Neural cell (in vitro differentiated cells): ENCODE results near the gene IRF2BP2. TPM values are rescaled to one million over a fixed set of nuclear protein-coding genes. Genes with fewer than 3 reads are reported as not detected.

Experiments
- H2AFZ ChIP-seq: fragments of 200-600, 300-800 bp; sonication (generic), shearing (Covaris generic); 2 replicates; pipeline ENCODE4 v1.6.0; 2014; ENCODE audit warnings: low read depth, mild to moderate bottlenecking, antibody characterized with exemption, low read length, moderate library complexity
- H3F3A ChIP-seq: fragments of 200-600 bp; shearing (Covaris generic); 2 replicates; pipeline ENCODE4 v1.6.1; 2016; ENCODE audit warnings: mild to moderate bottlenecking, moderate library complexity, mixed read lengths, antibody characterized with exemption, low read length; ENCODE audit not compliant: insufficient read depth, poor library complexity, severe bottlenecking
- H3K27ac ChIP-seq: fragments of 200-600, 300-800 bp; sonication (generic), shearing (Covaris generic); 2 replicates; pipeline ENCODE4 v1.5.1; 2014; ENCODE audit warnings: mild to moderate bottlenecking, low read length, moderate library complexity
- H3K27me3 ChIP-seq: fragments of 300-800, 200-600 bp; sonication (generic), shearing (Covaris generic); 2 replicates; pipeline ENCODE4 v1.6.0; 2014; ENCODE audit warnings: mild to moderate bottlenecking, low read depth, low read length, moderate library complexity; ENCODE audit not compliant: insufficient read depth
- H3K36me3 ChIP-seq: fragments of 300-800, 200-600 bp; sonication (generic), shearing (Covaris generic); 2 replicates; pipeline ENCODE4 v1.5.1; 2014; ENCODE audit warnings: mild to moderate bottlenecking, antibody characterized with exemption, low read length, moderate library complexity; ENCODE audit not compliant: insufficient read depth
- H3K4me2 ChIP-seq: fragments of 300-800, 200-600 bp; sonication (generic), shearing (Covaris generic); 2 replicates; pipeline ENCODE4 v1.6.0; 2014; ENCODE audit warnings: mild to moderate bottlenecking, low read length
- H3K4me3 ChIP-seq: fragments of 300-800, 200-600 bp; sonication (generic), shearing (Covaris generic); 2 replicates; pipeline ENCODE4 v1.5.1; 2014; ENCODE audit warnings: mild to moderate bottlenecking, low read length, moderate library complexity
- H3K79me2 ChIP-seq: fragments of 200-600 bp; shearing (Covaris generic); replicated peaks from 2 replicates; pipeline ENCODE4 v1.6.0; 2014; ENCODE audit warnings: mild to moderate bottlenecking, low read length, moderate library complexity; ENCODE audit not compliant: insufficient read depth
- H3K9ac ChIP-seq: fragments of 300-800, 200-600 bp; sonication (generic), shearing (Covaris generic); 2 replicates; pipeline ENCODE4 v1.6.1; 2016; ENCODE audit warnings: mild to moderate bottlenecking, low read length, mixed read lengths
- H3K9me2 ChIP-seq: fragments of 200-600 bp; shearing (Covaris generic); 2 replicates; pipeline ENCODE4 v1.6.1; 2016; ENCODE audit warnings: mild to moderate bottlenecking, low read length, mixed read lengths; ENCODE audit not compliant: insufficient read depth
- H3K9me3 ChIP-seq: fragments of 200-600, 300-800 bp; sonication (generic), shearing (Covaris generic); 2 replicates; pipeline ENCODE4 v1.6.1; 2016; ENCODE audit warnings: mild to moderate bottlenecking, mixed run types, low read length, moderate library complexity, mixed read lengths
- H4K20me1 ChIP-seq: fragments of 200-600 bp; shearing (Covaris generic); 2 replicates; pipeline ENCODE4 v1.6.1; 2016; ENCODE audit warnings: mild to moderate bottlenecking, mixed run types; ENCODE audit not compliant: insufficient read depth
- EP300 ChIP-seq: fragments of 450-650 bp; conservative IDR thresholded peaks from 2 replicates; pipeline ENCODE4 v1.6.1; 2014; ENCODE audit warnings: antibody characterized with exemption, mild to moderate bottlenecking, moderate library complexity; ENCODE audit not compliant: poor library complexity, severe bottlenecking
- EZH2 ChIP-seq: fragments of 200-600, 300-800 bp; shearing (Covaris generic), sonication (generic); IDR thresholded peaks from 2 replicates; pipeline ENCODE4 v1.6.1; 2014; ENCODE audit warnings: antibody characterized with exemption, low read length, borderline replicate concordance, mild to moderate bottlenecking; ENCODE audit not compliant: insufficient read depth, poor library complexity, severe bottlenecking
- MXI1 ChIP-seq: fragments of 450-650 bp; conservative IDR thresholded peaks from 2 replicates; pipeline ENCODE4 v1.6.1; 2014; ENCODE audit warnings: antibody characterized with exemption, mild to moderate bottlenecking; ENCODE audit not compliant: poor library complexity, severe bottlenecking
- POLR2AphosphoS5 ChIP-seq: IDR thresholded peaks from 2 replicates; pipeline ENCODE4 v1.6.1; 2012
- RAD21 ChIP-seq: fragments of 450-650 bp; conservative IDR thresholded peaks from 2 replicates; pipeline ENCODE4 v1.6.1; 2014; ENCODE audit warnings: antibody characterized with exemption, mild to moderate bottlenecking, moderate library complexity
- SMC3 ChIP-seq: fragments of 450-650 bp; conservative IDR thresholded peaks from 2 replicates; pipeline ENCODE4 v1.6.1; 2014; ENCODE audit warnings: antibody characterized with exemption, mild to moderate bottlenecking, moderate library complexity; ENCODE audit not compliant: poor library complexity
- TAF1 ChIP-seq: IDR thresholded peaks from 2 replicates; pipeline ENCODE4 v1.6.1; 2012; ENCODE audit warnings: low read depth
- polyA plus RNA-seq: library from polyadenylated mRNA; depleted of rRNA; stranded (reverse); fragments of >200 nt; gene quantifications from 2 replicates; pipeline ENCODE4 v1.2.3, GENCODE V29; 2014
- TF ChIP-seq, protein P1 (sequence below): IDR thresholded peaks from 2 replicates; pipeline ENCODE4 v1.6.1; 2012; ENCODE audit warnings: borderline replicate concordance
- TF ChIP-seq, protein P2 (sequence below): fragments of 450-650 bp; IDR thresholded peaks from 2 replicates; pipeline ENCODE4 v1.5.1; 2014; ENCODE audit warnings: antibody characterized with exemption, mild to moderate bottlenecking, moderate library complexity; ENCODE audit not compliant: poor library complexity, severe bottlenecking

The IRF2BP2 gene
- polyA plus RNA-seq, 1 donor from 2014 or later: 56.9 TPM

DNA sequence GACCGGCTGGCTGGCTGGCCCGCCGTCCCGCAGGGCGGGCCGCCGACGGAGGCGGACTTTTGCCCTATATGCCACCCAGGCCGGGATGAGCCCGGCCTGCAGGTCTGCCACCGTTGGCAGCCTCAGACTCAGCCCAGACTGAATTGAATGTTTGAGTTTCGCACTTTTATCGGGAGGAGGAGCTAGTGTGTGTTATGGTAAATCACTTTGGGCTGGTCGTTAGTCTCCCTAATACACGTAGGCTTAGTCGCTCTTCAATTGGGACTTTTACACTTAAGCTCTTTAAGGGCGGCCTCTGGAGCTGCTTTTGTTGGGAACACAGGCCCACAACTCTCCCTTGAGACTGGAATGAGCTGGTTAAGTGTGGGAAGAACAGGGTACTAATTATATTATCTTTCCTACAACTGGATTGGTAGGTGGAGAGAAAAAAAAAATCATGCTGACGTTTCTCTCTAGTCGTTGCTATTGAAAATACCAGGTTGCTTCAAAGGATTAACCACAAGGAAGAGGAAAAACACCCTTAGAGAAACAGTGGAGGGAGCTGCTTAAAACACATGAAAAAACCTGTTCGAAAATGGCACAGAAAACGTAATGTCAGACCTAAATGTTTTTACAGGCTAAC lies 1.4 kb upstream of the IRF2BP2 start:
- TF ChIP-seq EP300 (peak; percentile 64), EZH2 (no peak), RAD21 (peak; percentile 53), POLR2AphosphoS5 (peak; percentile 62), SMC3 (peak; percentile 64), MXI1 (no peak), TAF1 (no peak)
- TF ChIP-seq, protein P1, sequence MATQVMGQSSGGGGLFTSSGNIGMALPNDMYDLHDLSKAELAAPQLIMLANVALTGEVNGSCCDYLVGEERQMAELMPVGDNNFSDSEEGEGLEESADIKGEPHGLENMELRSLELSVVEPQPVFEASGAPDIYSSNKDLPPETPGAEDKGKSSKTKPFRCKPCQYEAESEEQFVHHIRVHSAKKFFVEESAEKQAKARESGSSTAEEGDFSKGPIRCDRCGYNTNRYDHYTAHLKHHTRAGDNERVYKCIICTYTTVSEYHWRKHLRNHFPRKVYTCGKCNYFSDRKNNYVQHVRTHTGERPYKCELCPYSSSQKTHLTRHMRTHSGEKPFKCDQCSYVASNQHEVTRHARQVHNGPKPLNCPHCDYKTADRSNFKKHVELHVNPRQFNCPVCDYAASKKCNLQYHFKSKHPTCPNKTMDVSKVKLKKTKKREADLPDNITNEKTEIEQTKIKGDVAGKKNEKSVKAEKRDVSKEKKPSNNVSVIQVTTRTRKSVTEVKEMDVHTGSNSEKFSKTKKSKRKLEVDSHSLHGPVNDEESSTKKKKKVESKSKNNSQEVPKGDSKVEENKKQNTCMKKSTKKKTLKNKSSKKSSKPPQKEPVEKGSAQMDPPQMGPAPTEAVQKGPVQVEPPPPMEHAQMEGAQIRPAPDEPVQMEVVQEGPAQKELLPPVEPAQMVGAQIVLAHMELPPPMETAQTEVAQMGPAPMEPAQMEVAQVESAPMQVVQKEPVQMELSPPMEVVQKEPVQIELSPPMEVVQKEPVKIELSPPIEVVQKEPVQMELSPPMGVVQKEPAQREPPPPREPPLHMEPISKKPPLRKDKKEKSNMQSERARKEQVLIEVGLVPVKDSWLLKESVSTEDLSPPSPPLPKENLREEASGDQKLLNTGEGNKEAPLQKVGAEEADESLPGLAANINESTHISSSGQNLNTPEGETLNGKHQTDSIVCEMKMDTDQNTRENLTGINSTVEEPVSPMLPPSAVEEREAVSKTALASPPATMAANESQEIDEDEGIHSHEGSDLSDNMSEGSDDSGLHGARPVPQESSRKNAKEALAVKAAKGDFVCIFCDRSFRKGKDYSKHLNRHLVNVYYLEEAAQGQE: peak; percentile 68
- TF ChIP-seq, protein P2, sequence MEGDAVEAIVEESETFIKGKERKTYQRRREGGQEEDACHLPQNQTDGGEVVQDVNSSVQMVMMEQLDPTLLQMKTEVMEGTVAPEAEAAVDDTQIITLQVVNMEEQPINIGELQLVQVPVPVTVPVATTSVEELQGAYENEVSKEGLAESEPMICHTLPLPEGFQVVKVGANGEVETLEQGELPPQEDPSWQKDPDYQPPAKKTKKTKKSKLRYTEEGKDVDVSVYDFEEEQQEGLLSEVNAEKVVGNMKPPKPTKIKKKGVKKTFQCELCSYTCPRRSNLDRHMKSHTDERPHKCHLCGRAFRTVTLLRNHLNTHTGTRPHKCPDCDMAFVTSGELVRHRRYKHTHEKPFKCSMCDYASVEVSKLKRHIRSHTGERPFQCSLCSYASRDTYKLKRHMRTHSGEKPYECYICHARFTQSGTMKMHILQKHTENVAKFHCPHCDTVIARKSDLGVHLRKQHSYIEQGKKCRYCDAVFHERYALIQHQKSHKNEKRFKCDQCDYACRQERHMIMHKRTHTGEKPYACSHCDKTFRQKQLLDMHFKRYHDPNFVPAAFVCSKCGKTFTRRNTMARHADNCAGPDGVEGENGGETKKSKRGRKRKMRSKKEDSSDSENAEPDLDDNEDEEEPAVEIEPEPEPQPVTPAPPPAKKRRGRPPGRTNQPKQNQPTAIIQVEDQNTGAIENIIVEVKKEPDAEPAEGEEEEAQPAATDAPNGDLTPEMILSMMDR: no peak
- H3K79me2 ChIP-seq: peaks cover 22% of the 10 kb centered on the region
- no peaks in the 10 kb centered on the region for H3K9me3 ChIP-seq
- peaks cover 17% of the 10 kb centered on the region for H4K20me1 ChIP-seq
- peak overlapping the region; percentile 92 for H3K9ac ChIP-seq
- H3K27me3 ChIP-seq: no peaks in the 10 kb centered on the region
- peak overlapping the region; percentile 98 for H3K27ac ChIP-seq
- H3K36me3 ChIP-seq: peaks cover 9% of the 10 kb centered on the region
- no peaks in the 10 kb centered on the region for H3K9me2 ChIP-seq
- no peak overlapping the region for H2AFZ ChIP-seq
- peak overlapping the region; percentile 76 for H3K4me3 ChIP-seq
- H3K4me2 ChIP-seq: peak overlapping the region; percentile 82
- peaks cover 7% of the 10 kb centered on the region for H3F3A ChIP-seq

DNA sequence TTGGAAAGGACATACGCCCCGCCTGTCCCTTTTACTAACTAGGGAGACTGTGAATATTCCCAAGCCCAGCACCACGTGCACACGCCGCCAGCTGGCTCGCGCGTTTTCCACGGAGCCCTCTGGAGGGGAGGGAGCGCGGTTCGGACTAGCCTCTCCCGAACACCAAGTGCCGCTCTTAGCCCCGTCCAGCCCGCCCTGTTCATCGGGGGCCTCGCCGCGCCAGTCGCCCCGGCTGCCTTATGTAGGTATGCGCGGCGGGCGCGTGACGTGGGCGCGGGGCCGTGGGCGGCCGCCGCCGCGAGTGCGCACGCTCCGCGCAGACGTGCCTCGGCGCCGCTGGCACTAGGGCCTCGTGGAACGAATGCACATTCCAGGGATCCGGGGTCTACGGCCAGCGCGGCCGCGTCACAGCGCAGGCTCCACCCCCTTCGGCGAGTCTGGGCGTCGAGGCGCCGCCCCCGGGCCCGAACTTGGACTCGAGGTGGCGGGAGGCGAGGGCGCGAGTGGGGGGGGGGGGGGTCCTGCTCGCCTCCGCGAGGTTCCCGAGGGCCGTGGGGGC lies 767 bp upstream of the IRF2BP2 start:
- no peaks in the 10 kb centered on the region for H3K9me2 ChIP-seq
- peaks cover 28% of the 10 kb centered on the region for H3K79me2 ChIP-seq
- H3K27ac ChIP-seq: peak overlapping the region; percentile 98
- peak overlapping the region; percentile 95 for H3K4me2 ChIP-seq
- peaks cover 7% of the 10 kb centered on the region for H3F3A ChIP-seq
- H3K9ac ChIP-seq: peak overlapping the region; percentile 92
- peaks cover 12% of the 10 kb centered on the region for H3K36me3 ChIP-seq
- no peaks in the 10 kb centered on the region for H3K27me3 ChIP-seq
- peak; percentile 97 for TF ChIP-seq POLR2AphosphoS5
- TF ChIP-seq, protein P2: peak; percentile 34
- peak; percentile 60 for TF ChIP-seq RAD21
- TF ChIP-seq, protein P1: peak; percentile 8
- no peak for TF ChIP-seq EZH2
- TF ChIP-seq SMC3: peak; percentile 70
- peak; percentile 90 for TF ChIP-seq MXI1
- TF ChIP-seq TAF1: no peak
- peak; percentile 45 for TF ChIP-seq EP300
- no peaks in the 10 kb centered on the region for H3K9me3 ChIP-seq
- peaks cover 19% of the 10 kb centered on the region for H4K20me1 ChIP-seq
- H2AFZ ChIP-seq: peak overlapping the region; percentile 7
- H3K4me3 ChIP-seq: peak overlapping the region; percentile 76
